Calu3 (cell line): Measurements from ENCODE around the gene KCNT1. TPM values are rescaled to one million over a fixed set of nuclear protein-coding genes. Genes with fewer than 3 reads are reported as not detected.

ENCODE experiments used
- BruUV-seq: library from RNA; stranded (reverse); fragments of 400-500 nt; replicated peaks from 2 replicates; lab custom pipeline; 2021; lab: Mats Ljungman, UMichigan
- CTCF ChIA-PET: fragments of 300-600 bp; sonication (Branson Sonifier 250); formaldehyde crosslinking; loops from one replicate; lab custom pipeline; 2022; ENCODE audit warnings: antibody characterized with exemption; lab: Charles Lee
- DNase-seq: peaks from one replicate; pipeline ENCODE4 v3.0.0; 2022
- H3K27ac Mint-ChIP-seq: one replicate; pipeline ENCODE4 v1.8.0; 2022; ENCODE audit warnings: mixed read lengths; ENCODE audit not compliant: unreplicated experiment
- H3K27me3 Mint-ChIP-seq: one replicate; pipeline ENCODE4 v1.8.0; 2022; ENCODE audit warnings: mixed read lengths; ENCODE audit not compliant: unreplicated experiment
- H3K36me3 Mint-ChIP-seq: one replicate; pipeline ENCODE4 v1.8.0; 2022; ENCODE audit warnings: mild to moderate bottlenecking, moderate library complexity, mixed read lengths; ENCODE audit not compliant: insufficient read depth, unreplicated experiment
- H3K4me1 Mint-ChIP-seq: one replicate; pipeline ENCODE4 v1.8.0; 2022; ENCODE audit warnings: mild to moderate bottlenecking, low read depth, mixed read lengths; ENCODE audit not compliant: unreplicated experiment
- H3K4me3 Mint-ChIP-seq: one replicate; pipeline ENCODE4 v1.8.0; 2022; ENCODE audit warnings: mild to moderate bottlenecking, low read depth, moderate library complexity, mixed read lengths; ENCODE audit not compliant: unreplicated experiment
- H3K9me3 Mint-ChIP-seq: one replicate; pipeline ENCODE4 v1.8.0; 2022; ENCODE audit warnings: low read depth, mixed read lengths; ENCODE audit not compliant: unreplicated experiment
- CTCF ChIP-seq: fragments of 200-600 bp; IDR thresholded peaks from one replicate; pipeline ENCODE4 v1.8.0; 2022; ENCODE audit warnings: antibody characterized with exemption; ENCODE audit not compliant: unreplicated experiment
- intact Hi-C: fragments of 100-400 bp; cut with micrococcal nuclease; formaldehyde crosslinking; loops from one replicate; pipeline ENCODE4 v1.10.0; 2022; ENCODE audit not compliant: unreplicated experiment
- total RNA-seq: library from RNA; stranded (reverse); gene quantifications from 2 replicates; pipeline ENCODE4 v1.2.3, GENCODE V29; 2022

The KCNT1 gene
- total RNA-seq, 1 experiment from 2014 or later: not detected

GRCh38 chr9:135840539-135840938, 138.6 kb downstream of the KCNT1 start:
- Mint-ChIP-seq H3K4me1 (no peaks in the 10 kb centered on the region), H3K36me3 (peaks cover 4% of the 10 kb centered on the region)

More at GRCh38 chr9:135840539-135840938, 138.6 kb downstream of the KCNT1 start:
- no peak for TF ChIP-seq CTCF
- intact Hi-C loops: no loop called here
- Mint-ChIP-seq H3K27ac (no peak overlapping the region), H3K4me3 (no peak overlapping the region), H3K9me3 (peaks cover 8% of the 10 kb centered on the region), H3K27me3 (no peaks in the 10 kb centered on the region)
- CTCF ChIA-PET: no interaction called here
- no TSS peak for BruUV-seq
- DNase-seq: no peak

Other genes with a start within 250 kb of the KCNT1 start
- gene PPP1R26, start 222.4 kb upstream of the KCNT1 start, total RNA-seq: 32.1 and 35.1 TPM in 2 replicates
- 31.9 and 37.7 TPM in 2 replicates for gene MRPS2, start 201.5 kb upstream of the KCNT1 start, total RNA-seq
- not detected in 2 replicates for gene LCN1, start 180.7 kb upstream of the KCNT1 start, total RNA-seq
- not detected in 2 replicates for gene OBP2A, start 156.1 kb upstream of the KCNT1 start, total RNA-seq
- gene PAEP, start 140.4 kb upstream of the KCNT1 start, total RNA-seq: 0.45 TPM in 1 of 2 replicates, not detected in the other
- gene GLT6D1, start 62.6 kb upstream of the KCNT1 start, total RNA-seq: not detected in 2 replicates
- gene LCN9, start 38.9 kb upstream of the KCNT1 start, total RNA-seq: not detected in 2 replicates
- not detected in 2 replicates for gene SOHLH1, start 2.7 kb upstream of the KCNT1 start, total RNA-seq
- 28.1 and 29.9 TPM in 2 replicates for gene CAMSAP1, start 205.4 kb downstream of the KCNT1 start, total RNA-seq